Stimulated activated CD4-positive, alpha-beta T cell treated with anti-CD3 and anti-CD28 coated beads, Interleukin-12 subunit alpha, Interleukin-12 subunit beta, amount 100 ng/mL, for 4 hours (primary cell): ENCODE measurements around the gene ADGRL2.

ENCODE experiments used
- DNase-seq: peaks from one replicate; pipeline ENCODE4 v3.0.0-alpha.2; 2020

The ADGRL2 gene

GRCh38 chr1:81808760-81809159 lies 8.0 kb downstream of the ADGRL2 start:
- no peak for DNase-seq

- DNase-seq: no peak
Observed at GRCh38 chr1:81809808-81810207, 9.1 kb downstream of the ADGRL2 start.

DNA sequence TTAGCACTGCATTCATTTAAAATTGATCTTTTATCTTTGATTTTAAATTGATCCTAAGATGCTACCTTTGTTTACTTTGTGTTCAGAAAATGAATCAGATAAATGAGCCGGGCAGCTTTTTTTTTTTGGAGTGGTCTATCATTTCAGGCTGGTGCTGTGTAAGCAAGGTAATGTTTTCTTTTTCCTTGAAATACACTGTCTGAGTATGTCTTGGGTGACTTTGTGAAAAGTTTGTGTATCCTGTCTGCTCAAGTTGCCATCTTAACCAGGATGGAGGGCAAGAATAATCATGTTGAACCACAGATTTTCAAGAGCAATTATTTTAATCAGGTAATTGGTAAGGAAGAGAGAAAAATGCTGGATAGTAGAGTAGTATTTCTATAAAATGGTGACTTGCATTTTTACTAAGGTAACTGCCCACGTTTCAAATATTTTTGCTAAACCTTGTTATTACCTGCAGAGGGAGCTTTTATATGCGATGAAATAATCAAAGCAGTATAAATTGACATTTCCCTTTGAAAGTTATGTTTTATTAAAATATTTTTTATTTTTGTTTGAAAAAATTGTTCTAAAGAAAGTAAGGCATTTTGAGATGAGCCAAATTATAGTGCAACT lies 11.1 kb downstream of the ADGRL2 start:
- DNase-seq: no peak

GRCh38 chr1:81812712-81813111 lies 12.0 kb downstream of the ADGRL2 start:
- DNase-seq: no peak

GRCh38 chr1:81813691-81814090 lies 13.0 kb downstream of the ADGRL2 start:
- no peak for DNase-seq

GRCh38 chr1:81819613-81820012 lies 18.9 kb downstream of the ADGRL2 start:
- DNase-seq: no peak

DNA sequence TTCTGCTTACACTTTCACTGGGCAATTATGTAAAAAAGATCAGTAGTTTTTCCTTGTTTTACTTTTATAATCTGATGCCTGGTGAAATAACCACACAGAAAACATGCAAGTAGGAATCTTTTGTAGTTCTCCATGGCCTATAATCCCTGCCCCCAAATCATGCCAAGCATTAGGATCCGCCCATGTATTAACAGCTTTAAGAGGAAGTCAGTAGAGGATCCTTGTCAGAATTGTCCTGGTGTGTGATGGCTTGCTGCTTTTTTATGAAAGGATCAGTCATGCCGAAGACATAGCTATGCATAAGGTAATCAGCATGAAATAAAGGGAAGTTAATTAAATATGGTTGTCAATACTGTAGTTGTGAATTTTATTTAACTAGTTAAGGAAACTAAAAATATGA lies 20.0 kb downstream of the ADGRL2 start:
- no peak for DNase-seq

DNA sequence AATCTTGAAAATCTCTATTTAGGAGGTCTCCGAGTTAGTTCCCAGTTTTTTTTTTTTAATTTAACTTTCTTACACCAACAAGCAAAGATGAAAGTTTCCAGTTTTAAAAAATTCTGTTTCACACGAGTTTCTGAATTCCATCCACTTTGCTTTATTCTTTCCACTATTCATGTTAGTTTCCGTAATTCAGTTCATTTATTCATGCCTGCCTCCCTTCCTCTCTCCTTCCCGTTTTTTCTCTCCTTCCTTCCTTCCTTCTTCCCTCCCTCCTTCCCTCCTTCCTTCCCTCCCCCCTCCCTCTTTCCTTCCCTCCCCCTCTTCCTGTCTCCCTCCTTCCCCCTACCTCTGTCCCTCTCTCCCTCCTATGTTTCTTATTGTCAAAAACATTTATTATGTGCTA lies 22.3 kb downstream of the ADGRL2 start:
- no peak for DNase-seq

DNA sequence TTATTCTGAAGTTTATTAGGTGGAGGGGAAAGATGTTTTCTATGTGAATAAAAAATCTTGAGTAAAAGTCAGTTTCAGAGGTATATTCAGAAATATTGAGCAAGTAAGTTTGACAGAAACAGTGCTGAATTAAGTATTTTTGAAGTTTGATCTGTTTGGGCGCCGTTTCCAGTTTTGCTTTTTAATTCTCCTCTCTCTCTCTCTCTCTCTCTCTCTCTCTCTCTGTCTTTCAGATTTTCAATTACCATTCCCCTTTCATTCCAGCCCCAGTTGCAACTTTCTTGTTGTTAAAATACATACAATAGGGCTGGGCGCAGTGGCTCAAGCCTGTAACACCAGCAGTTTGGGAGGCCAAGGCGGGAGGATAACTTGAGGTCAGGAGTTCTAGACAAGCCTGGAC lies 24.0 kb downstream of the ADGRL2 start:
- no peak for DNase-seq

DNA sequence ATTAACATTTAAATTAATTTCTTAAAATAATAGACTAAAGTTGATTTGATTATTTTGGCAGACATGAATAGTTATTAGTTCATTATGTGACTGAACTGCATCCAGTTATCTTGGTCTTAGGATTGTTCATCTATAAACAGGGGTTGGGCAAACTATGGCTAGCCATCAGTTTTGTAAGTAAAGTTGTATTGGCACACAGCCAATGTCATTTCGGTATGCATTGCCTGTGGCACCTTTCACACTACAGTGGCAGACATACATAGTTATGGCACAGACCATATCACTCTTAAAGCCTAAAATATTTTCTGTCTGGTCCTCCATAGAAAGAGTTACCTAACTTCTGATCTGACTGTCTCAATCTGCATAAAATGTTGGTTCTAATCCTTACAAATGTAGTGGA lies 27.2 kb downstream of the ADGRL2 start:
- no peak for DNase-seq

- no peak for DNase-seq
Observed at GRCh38 chr1:81832573-81832972, 31.8 kb downstream of the ADGRL2 start.

GRCh38 chr1:81833722-81834121 lies 33.0 kb downstream of the ADGRL2 start:
- no peak for DNase-seq

- no peak for DNase-seq
Observed at GRCh38 chr1:81834268-81834667, 33.5 kb downstream of the ADGRL2 start.

- DNase-seq: no peak
Observed at GRCh38 chr1:81834921-81835698, 34.4 kb downstream of the ADGRL2 start.

- DNase-seq: no peak
Observed at GRCh38 chr1:81836007-81836626, 35.4 kb downstream of the ADGRL2 start.

- no peak for DNase-seq
Observed at GRCh38 chr1:81838600-81839218, 38.0 kb downstream of the ADGRL2 start.

GRCh38 chr1:81840805-81841204 lies 40.1 kb downstream of the ADGRL2 start:
- DNase-seq: no peak

DNA sequence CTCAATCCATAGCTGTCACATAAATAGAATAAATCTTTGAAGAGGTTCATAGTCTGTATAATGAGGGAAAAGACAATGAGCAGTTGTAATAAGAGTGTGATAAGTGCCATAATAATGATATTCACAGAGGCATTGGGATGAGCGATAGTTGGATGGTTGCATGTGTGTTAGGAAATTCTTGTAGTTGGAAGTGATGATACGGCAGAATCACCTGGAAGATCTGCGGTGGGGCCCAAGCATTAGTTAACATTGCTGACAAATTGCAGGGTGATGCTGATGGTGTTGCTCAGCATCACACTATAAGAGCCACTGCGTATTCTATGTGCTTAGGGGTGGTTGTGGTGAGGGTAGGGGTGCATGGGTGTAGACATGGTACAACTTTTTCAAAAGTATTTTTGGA lies 41.1 kb downstream of the ADGRL2 start:
- DNase-seq: no peak

- no peak for DNase-seq
Observed at GRCh38 chr1:81844477-81844876, 43.7 kb downstream of the ADGRL2 start.

DNA sequence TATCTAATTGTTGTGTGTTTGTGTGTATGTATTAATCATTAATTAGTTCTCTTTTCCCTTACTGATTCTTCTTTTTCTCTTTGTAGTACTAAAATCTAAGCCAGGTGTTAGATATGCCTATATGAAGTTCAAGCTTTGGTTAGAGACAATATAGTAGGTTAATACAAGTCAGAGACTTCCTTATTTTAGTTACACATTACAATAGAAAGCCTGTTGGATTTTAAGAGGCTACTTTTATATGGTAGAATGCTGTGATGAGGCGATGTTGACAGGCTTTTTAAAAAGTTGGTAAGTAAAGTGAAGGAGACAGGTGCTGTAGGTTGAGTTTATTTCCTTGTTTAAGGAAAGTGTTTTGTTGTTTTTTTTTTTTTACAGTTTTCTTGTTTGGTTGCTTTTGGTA lies 45.9 kb downstream of the ADGRL2 start:
- no peak for DNase-seq

DNA sequence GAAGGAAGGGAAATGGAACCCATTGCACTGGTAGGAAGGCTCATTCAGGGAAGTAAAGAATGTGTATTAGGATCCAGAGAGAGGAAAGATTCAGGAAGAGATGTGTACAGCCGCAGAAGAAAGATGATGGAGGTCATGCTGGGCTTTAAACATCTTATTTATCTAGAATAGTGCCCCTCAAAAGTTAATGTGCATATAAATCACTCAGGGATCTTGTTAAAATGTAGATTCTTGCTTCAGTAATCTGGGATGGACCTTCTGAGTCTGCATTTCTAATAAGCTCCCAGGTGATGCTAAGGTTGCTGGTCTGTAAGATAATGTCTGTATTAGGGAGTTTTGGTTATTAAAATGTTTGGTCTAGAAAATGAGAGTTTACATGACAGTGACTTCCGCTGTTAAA lies 46.3 kb downstream of the ADGRL2 start:
- DNase-seq: no peak

- no peak for DNase-seq
Observed at GRCh38 chr1:81848880-81849682, 48.3 kb downstream of the ADGRL2 start.

GRCh38 chr1:81850031-81850430 lies 49.3 kb downstream of the ADGRL2 start:
- DNase-seq: no peak
